NCI-H345 (cell line): ENCODE data around the gene ZNF532.
"Not testable (repeated sequence)": the region's sequence is repeated elsewhere in the genome, so short reads cannot be mapped to it uniquely, and the experiment has no call there.

Source experiments
- DNase-seq: peaks from one replicate; lab custom pipeline; 2025; lab: John Stamatoyannopoulos, UW

The ZNF532 gene

GRCh38 chr18:58902961-58903360, 38.3 kb downstream of the ZNF532 start:
- no peak for DNase-seq

- DNase-seq, result no peak
These were observed 38.9 kb downstream of the ZNF532 start for GRCh38 chr18:58903533-58903932.

GRCh38 chr18:58905777-58906428, 41.2 kb downstream of the ZNF532 start:
- no peak for DNase-seq

GRCh38 chr18:58908006-58908405, 43.3 kb downstream of the ZNF532 start:
- DNase-seq, result no peak

- no peak for DNase-seq
These were observed 44.8 kb downstream of the ZNF532 start for GRCh38 chr18:58909521-58909920.

- DNase-seq, result no peak
These were observed 46.6 kb downstream of the ZNF532 start for GRCh38 chr18:58911241-58911640.

GRCh38 chr18:58911766-58912165, 47.1 kb downstream of the ZNF532 start:
- no peak for DNase-seq

GRCh38 chr18:58915006-58915799, 50.5 kb downstream of the ZNF532 start:
- no peak for DNase-seq

GRCh38 chr18:58915995-58916394, 51.3 kb downstream of the ZNF532 start:
- no peak for DNase-seq

GRCh38 chr18:58919934-58920333, 55.3 kb downstream of the ZNF532 start:
- DNase-seq, result not testable (repeated sequence)

GRCh38 chr18:58922995-58923394, 58.3 kb downstream of the ZNF532 start:
- no peak for DNase-seq

GRCh38 chr18:58924473-58924872, 59.8 kb downstream of the ZNF532 start:
- no peak for DNase-seq

- no peak for DNase-seq
These were observed 63.0 kb downstream of the ZNF532 start for GRCh38 chr18:58927659-58928058.

- DNase-seq, result no peak
These were observed 63.7 kb downstream of the ZNF532 start for GRCh38 chr18:58928386-58928785.

GRCh38 chr18:58929206-58929605, 64.5 kb downstream of the ZNF532 start:
- no peak for DNase-seq

- no peak for DNase-seq
These were observed 69.7 kb downstream of the ZNF532 start for GRCh38 chr18:58934356-58934755.

GRCh38 chr18:58934933-58935577, 70.4 kb downstream of the ZNF532 start:
- no peak for DNase-seq

- no peak for DNase-seq
These were observed 72.6 kb downstream of the ZNF532 start for GRCh38 chr18:58937071-58937886.

GRCh38 chr18:58937887-58938267, 73.2 kb downstream of the ZNF532 start:
- no peak for DNase-seq

GRCh38 chr18:58941426-58942099, 76.9 kb downstream of the ZNF532 start:
- DNase-seq, result no peak

- no peak for DNase-seq
These were observed 79.2 kb downstream of the ZNF532 start for GRCh38 chr18:58943896-58944295.
